Stimulated activated CD4-positive, alpha-beta T cell treated with anti-CD3 and anti-CD28 coated beads, Interleukin-4, amount 100 ng/mL, for 1 hour (primary cell): ENCODE data around the gene CFAP161.

Experiments
- DNase-seq: peaks from one replicate; pipeline ENCODE4 v3.0.0-alpha.2; 2020

CFAP161 gene

GRCh38 chr15:81160312-81161159 is 26.5 kb downstream of the CFAP161 start:
- no peak for DNase-seq

GRCh38 chr15:81161160-81161673 is 27.1 kb downstream of the CFAP161 start:
- DNase-seq = no peak

- no peak for DNase-seq
Observed at GRCh38 chr15:81161851-81162250, 27.8 kb downstream of the CFAP161 start.

GRCh38 chr15:81163961-81164800 is 30.1 kb downstream of the CFAP161 start:
- DNase-seq = no peak

- DNase-seq = no peak
Observed at GRCh38 chr15:81165535-81165934, 31.5 kb downstream of the CFAP161 start.

GRCh38 chr15:81166636-81167305 is 32.7 kb downstream of the CFAP161 start:
- DNase-seq = no peak

- DNase-seq = no peak
Observed at GRCh38 chr15:81168131-81168526, 34.1 kb downstream of the CFAP161 start.

GRCh38 chr15:81168644-81169043 is 34.6 kb downstream of the CFAP161 start:
- no peak for DNase-seq

- no peak for DNase-seq
Observed at GRCh38 chr15:81170511-81170910, 36.4 kb downstream of the CFAP161 start.

GRCh38 chr15:81171286-81171685 is 37.2 kb downstream of the CFAP161 start:
- no peak for DNase-seq

- DNase-seq = no peak
Observed at GRCh38 chr15:81174125-81174791, 40.2 kb downstream of the CFAP161 start.

GRCh38 chr15:81174792-81175327 is 40.8 kb downstream of the CFAP161 start:
- no peak for DNase-seq

- no peak for DNase-seq
Observed at GRCh38 chr15:81175496-81175895, 41.4 kb downstream of the CFAP161 start.

- DNase-seq = no peak
Observed at GRCh38 chr15:81176291-81176893, 42.3 kb downstream of the CFAP161 start.

- no peak for DNase-seq
Observed at GRCh38 chr15:81178365-81178764, 44.3 kb downstream of the CFAP161 start.

GRCh38 chr15:81181220-81181619 is 47.1 kb downstream of the CFAP161 start:
- DNase-seq = no peak

- DNase-seq = no peak
Observed at GRCh38 chr15:81182031-81182755, 48.1 kb downstream of the CFAP161 start.

GRCh38 chr15:81182756-81183438 is 48.8 kb downstream of the CFAP161 start:
- DNase-seq = no peak

GRCh38 chr15:81183439-81183775 is 49.3 kb downstream of the CFAP161 start:
- DNase-seq = no peak

GRCh38 chr15:81184188-81184587 is 50.1 kb downstream of the CFAP161 start:
- no peak for DNase-seq
